ENCODE measurements around the gene MEAF6.

- TF ChIP-seq POLR2AphosphoS5 (IDR thresholded peaks at IDR 0.05; ENCODE audit: low read depth, low read length) = no peak
- no peak for TF ChIP-seq POLR2A (IDR thresholded peaks at IDR 0.05; ENCODE audit: low read depth, low read length)
Observed at GRCh38 chr1:37452416-37452815, 62.1 kb downstream of the MEAF6 start.

All from GM12892 (cell line).